ENCODE results near the gene STOML3.

STOML3 gene

GRCh38 chr13:39025433-39025839 lies 34.8 kb upstream of the STOML3 start:
- TF ChIP-seq SPI1 (IDR thresholded peaks at IDR 0.05; ENCODE audit: borderline replicate concordance, low read depth) (no peak), POLR2AphosphoS5 (IDR thresholded peaks at IDR 0.05; ENCODE audit: low read depth) (no peak), GABPA (IDR thresholded peaks at IDR 0.05; ENCODE audit: low read depth) (no peak)
- TF ChIP-seq, protein P1, sequence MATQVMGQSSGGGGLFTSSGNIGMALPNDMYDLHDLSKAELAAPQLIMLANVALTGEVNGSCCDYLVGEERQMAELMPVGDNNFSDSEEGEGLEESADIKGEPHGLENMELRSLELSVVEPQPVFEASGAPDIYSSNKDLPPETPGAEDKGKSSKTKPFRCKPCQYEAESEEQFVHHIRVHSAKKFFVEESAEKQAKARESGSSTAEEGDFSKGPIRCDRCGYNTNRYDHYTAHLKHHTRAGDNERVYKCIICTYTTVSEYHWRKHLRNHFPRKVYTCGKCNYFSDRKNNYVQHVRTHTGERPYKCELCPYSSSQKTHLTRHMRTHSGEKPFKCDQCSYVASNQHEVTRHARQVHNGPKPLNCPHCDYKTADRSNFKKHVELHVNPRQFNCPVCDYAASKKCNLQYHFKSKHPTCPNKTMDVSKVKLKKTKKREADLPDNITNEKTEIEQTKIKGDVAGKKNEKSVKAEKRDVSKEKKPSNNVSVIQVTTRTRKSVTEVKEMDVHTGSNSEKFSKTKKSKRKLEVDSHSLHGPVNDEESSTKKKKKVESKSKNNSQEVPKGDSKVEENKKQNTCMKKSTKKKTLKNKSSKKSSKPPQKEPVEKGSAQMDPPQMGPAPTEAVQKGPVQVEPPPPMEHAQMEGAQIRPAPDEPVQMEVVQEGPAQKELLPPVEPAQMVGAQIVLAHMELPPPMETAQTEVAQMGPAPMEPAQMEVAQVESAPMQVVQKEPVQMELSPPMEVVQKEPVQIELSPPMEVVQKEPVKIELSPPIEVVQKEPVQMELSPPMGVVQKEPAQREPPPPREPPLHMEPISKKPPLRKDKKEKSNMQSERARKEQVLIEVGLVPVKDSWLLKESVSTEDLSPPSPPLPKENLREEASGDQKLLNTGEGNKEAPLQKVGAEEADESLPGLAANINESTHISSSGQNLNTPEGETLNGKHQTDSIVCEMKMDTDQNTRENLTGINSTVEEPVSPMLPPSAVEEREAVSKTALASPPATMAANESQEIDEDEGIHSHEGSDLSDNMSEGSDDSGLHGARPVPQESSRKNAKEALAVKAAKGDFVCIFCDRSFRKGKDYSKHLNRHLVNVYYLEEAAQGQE (IDR thresholded peaks at IDR 0.05; ENCODE audit: insufficient replicate concordance, low read depth), result no peak
- TF ChIP-seq, protein P2, sequence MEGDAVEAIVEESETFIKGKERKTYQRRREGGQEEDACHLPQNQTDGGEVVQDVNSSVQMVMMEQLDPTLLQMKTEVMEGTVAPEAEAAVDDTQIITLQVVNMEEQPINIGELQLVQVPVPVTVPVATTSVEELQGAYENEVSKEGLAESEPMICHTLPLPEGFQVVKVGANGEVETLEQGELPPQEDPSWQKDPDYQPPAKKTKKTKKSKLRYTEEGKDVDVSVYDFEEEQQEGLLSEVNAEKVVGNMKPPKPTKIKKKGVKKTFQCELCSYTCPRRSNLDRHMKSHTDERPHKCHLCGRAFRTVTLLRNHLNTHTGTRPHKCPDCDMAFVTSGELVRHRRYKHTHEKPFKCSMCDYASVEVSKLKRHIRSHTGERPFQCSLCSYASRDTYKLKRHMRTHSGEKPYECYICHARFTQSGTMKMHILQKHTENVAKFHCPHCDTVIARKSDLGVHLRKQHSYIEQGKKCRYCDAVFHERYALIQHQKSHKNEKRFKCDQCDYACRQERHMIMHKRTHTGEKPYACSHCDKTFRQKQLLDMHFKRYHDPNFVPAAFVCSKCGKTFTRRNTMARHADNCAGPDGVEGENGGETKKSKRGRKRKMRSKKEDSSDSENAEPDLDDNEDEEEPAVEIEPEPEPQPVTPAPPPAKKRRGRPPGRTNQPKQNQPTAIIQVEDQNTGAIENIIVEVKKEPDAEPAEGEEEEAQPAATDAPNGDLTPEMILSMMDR (IDR thresholded peaks at IDR 0.05; ENCODE audit: insufficient read depth, low read length), result no peak
- DNase-seq (ENCODE audit: low read depth in 1 of 2, low spot score in 1 of 2), result no peak
- no peak overlapping the region for H3K4me3 ChIP-seq (replicated peaks; ENCODE audit: insufficient read depth, low read length)
- no peak overlapping the region for H3K27ac ChIP-seq (replicated peaks)
- H3K27me3 ChIP-seq (ENCODE audit: insufficient read depth, poor library complexity, severe bottlenecking), result no peaks in the 10 kb centered on the region

DNA sequence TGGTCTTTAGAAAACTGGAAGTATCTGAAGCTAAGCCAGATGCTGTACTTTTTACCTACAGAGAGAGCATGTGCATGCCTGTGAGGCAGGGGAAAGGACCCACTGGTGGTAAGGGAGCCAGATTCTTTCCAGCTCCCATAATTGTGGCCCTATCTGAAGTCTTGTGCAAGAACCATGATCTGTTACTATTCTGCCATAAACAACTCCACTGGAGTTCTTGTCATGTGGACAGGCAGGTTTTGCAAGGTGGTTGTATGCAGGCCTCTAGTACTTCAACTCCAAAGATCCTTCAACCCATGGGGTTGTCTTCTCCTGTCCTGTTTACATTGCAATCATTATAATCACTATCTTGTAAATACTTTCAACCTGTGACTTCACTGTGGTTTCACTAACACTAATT lies 33.1 kb upstream of the STOML3 start:
- TF ChIP-seq GABPA (IDR thresholded peaks at IDR 0.05; ENCODE audit: low read depth) (no peak), SPI1 (IDR thresholded peaks at IDR 0.05; ENCODE audit: borderline replicate concordance, low read depth) (no peak)
- TF ChIP-seq, protein P1 (IDR thresholded peaks at IDR 0.05; ENCODE audit: insufficient replicate concordance, low read depth), result no peak
- TF ChIP-seq, protein P2 (IDR thresholded peaks at IDR 0.05; ENCODE audit: insufficient read depth, low read length), result no peak
- no peak overlapping the region for H3K27ac ChIP-seq (replicated peaks)
- H3K4me3 ChIP-seq (replicated peaks; ENCODE audit: insufficient read depth, low read length), result no peak overlapping the region
- DNase-seq (ENCODE audit: low read depth in 1 of 2, low spot score in 1 of 2), result no peak
- H3K27me3 ChIP-seq (ENCODE audit: insufficient read depth, poor library complexity, severe bottlenecking), result no peaks in the 10 kb centered on the region

- H3K27me3 ChIP-seq (ENCODE audit: insufficient read depth, poor library complexity, severe bottlenecking), result no peaks in the 10 kb centered on the region
- no peak overlapping the region for H3K4me3 ChIP-seq (replicated peaks; ENCODE audit: insufficient read depth, low read length)
- H3K27ac ChIP-seq (replicated peaks), result no peak overlapping the region
- no peak for DNase-seq (ENCODE audit: low read depth in 1 of 2, low spot score in 1 of 2)
- no peak for TF ChIP-seq GABPA (IDR thresholded peaks at IDR 0.05; ENCODE audit: low read depth)
- no peak for TF ChIP-seq SPI1 (IDR thresholded peaks at IDR 0.05; ENCODE audit: borderline replicate concordance, low read depth)
- TF ChIP-seq, protein P1 (IDR thresholded peaks at IDR 0.05; ENCODE audit: insufficient replicate concordance, low read depth), result no peak
- TF ChIP-seq, protein P2 (IDR thresholded peaks at IDR 0.05; ENCODE audit: insufficient read depth, low read length), result no peak
- TF ChIP-seq POLR2AphosphoS5 (IDR thresholded peaks at IDR 0.05; ENCODE audit: low read depth), result no peak
These were observed 32.7 kb upstream of the STOML3 start for GRCh38 chr13:39023316-39023715.

All from HL-60 (cell line).